AG04449 (cell line): ENCODE results near the gene C16orf90.

Experiments used
- CTCF ChIA-PET: fragments of 350-600 bp; formaldehyde crosslinking; extraction: SDS; loops from one replicate; lab custom pipeline; 2021; ENCODE audit warnings: antibody characterized with exemption; lab: Yijun Ruan, JAX
- POLR2A ChIA-PET: fragments of 400-600, 350-600 bp; formaldehyde crosslinking; extraction: SDS; loops from one replicate; lab custom pipeline; 2020; ENCODE audit warnings: antibody characterized with exemption, inconsistent platforms; lab: Yijun Ruan, JAX
- DNase-seq: peaks from one replicate; pipeline ENCODE4 v3.0.0-alpha.2; 2010; ENCODE audit warnings: low read depth, low spot score
- H3K4me3 ChIP-seq: 2 replicates; pipeline ENCODE4 v1.5.1; 2011; ENCODE audit warnings: low read depth, mild to moderate bottlenecking, control low read depth, low read length
- TF ChIP-seq, protein P1 (sequence below): IDR thresholded peaks from one replicate; pipeline ENCODE4 v1.5.1; 2011; ENCODE audit warnings: mild to moderate bottlenecking, moderate library complexity, low read length, control low read depth, inconsistent platforms; ENCODE audit not compliant: insufficient read depth; ENCODE audit errors: missing control alignments

Gene C16orf90

DNA sequence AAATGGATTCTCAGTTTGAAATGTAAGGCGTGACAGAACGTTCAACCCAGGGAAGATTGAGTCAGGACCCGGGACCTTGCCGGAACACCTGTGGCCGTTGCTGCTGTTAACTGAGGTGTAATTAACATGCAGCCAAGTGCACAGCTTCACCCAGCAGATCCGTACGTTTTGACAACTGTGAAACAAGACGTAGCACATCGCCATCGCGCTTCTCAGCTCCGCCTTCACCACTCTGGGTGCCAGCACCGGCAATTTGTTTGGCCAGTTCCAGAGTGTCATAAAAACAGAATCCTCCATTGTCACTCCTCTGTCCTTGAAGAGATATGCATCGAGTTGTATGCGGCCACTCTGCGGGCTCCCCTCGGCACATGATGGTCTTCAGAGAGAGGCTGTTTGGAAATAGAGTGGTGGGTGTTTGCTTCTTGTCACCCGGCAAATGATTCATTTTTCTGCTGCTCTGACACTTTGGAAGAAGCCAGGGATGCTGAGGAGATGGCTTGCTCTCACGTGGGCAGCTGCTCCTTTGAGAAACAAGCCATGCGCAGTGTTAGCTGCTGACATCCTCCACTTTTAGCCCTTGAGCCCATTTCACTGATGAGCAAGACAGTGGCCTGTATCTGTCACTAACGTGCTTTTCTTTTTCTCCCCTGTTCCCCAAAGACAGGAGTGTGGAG is 29.2 kb downstream of the C16orf90 start:
- TF ChIP-seq, protein P1, sequence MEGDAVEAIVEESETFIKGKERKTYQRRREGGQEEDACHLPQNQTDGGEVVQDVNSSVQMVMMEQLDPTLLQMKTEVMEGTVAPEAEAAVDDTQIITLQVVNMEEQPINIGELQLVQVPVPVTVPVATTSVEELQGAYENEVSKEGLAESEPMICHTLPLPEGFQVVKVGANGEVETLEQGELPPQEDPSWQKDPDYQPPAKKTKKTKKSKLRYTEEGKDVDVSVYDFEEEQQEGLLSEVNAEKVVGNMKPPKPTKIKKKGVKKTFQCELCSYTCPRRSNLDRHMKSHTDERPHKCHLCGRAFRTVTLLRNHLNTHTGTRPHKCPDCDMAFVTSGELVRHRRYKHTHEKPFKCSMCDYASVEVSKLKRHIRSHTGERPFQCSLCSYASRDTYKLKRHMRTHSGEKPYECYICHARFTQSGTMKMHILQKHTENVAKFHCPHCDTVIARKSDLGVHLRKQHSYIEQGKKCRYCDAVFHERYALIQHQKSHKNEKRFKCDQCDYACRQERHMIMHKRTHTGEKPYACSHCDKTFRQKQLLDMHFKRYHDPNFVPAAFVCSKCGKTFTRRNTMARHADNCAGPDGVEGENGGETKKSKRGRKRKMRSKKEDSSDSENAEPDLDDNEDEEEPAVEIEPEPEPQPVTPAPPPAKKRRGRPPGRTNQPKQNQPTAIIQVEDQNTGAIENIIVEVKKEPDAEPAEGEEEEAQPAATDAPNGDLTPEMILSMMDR, result no peak
- POLR2A ChIA-PET, result no interaction called here
- CTCF ChIA-PET, result no interaction called here
- no peak for DNase-seq
- H3K4me3 ChIP-seq, result no peak overlapping the region

DNA sequence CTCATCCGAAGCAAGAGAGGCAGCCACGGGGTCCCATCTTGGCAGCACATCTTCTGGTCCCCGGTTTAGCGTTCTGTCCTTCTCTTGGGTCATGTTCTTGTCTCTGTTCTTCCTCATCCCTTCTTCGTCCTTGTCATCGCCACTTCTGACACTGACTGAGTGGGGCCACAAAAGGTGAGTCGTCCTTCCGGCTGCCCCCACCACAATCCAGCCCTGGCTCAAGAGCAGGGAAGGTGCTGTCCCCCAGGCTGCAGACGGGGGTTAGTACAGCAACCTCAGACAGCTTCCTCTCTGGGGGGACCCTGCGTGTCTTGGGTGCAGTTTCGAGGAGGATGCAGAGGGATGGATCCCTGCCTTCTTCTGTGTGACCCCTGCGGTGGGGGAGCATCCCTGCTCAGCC is 30.0 kb downstream of the C16orf90 start:
- no peak overlapping the region for H3K4me3 ChIP-seq
- DNase-seq, result no peak
- TF ChIP-seq, protein P1, result no peak
- ChIA-PET POLR2A (no interaction called here), CTCF (no interaction called here)

DNA sequence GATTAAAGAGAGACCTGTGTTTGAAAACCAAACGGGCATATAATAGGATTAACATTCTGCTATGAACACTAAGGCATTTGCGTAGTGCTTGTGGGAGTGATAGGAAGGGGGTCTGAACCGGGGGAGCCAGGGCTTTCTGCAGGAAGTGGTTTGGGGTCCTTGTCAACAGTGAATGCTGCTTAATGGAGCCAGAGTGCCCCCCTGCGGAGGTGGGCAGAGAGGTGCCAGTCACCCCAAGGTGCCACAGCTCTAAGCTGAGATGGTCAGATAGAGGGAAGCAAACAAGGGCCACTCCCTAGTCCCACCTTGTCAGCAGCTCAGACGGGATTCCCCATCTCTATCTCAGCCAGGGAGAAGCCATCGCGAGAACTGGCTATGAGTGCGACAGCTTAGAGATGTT is 34.1 kb downstream of the C16orf90 start:
- ChIA-PET CTCF (no interaction called here), POLR2A (no interaction called here)
- H3K4me3 ChIP-seq, result no peak overlapping the region
- DNase-seq, result no peak
- TF ChIP-seq, protein P1, result no peak

DNA sequence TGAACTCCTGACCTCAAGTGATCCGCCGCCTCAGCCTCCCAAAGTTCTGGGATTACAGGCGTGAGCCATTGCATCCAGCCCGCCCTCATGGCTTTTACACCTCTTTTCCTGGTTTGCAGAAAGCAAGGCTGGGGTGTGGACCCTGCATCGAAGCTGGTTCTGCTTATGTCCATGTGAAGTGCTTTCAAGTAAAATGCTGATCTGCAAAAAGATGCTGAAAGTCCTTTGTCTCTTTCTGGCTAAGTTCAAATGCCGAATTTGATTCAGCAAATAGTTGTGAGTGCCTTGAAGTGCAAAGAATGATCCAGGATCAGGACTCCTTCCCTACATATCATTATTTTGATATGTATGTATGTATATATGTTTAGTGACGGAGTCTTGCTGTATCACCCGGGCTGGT is 34.7 kb downstream of the C16orf90 start:
- DNase-seq, result no peak
- TF ChIP-seq, protein P1, result no peak
- H3K4me3 ChIP-seq, result no peak overlapping the region
- CTCF ChIA-PET, result no interaction called here
- POLR2A ChIA-PET, result no interaction called here

DNA sequence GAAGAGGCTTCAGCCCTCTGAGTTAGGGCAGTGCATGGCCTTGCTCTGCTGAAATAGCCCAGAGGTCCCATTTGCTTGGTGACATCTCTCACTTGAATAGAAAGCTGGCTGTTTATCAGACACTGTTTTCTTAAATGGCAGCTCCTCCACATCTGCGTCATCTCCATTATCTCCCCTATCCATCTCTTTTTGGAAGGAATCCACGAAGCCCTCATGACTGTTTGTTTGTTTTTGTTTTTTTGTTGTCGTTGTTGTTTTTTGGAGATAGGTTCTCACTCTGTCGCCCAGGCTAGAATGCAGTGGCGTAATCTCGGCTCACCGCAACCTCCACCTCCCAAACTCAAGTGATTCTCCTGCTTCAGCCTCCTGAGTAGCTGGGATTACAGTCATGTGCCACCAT is 35.2 kb downstream of the C16orf90 start:
- H3K4me3 ChIP-seq, result peak overlapping the region; percentile 0; the same call in 1 of the 2 replicates
- CTCF ChIA-PET, result no interaction called here
- no peak for DNase-seq
- POLR2A ChIA-PET, result no interaction called here
- TF ChIP-seq, protein P1, result no peak

DNA sequence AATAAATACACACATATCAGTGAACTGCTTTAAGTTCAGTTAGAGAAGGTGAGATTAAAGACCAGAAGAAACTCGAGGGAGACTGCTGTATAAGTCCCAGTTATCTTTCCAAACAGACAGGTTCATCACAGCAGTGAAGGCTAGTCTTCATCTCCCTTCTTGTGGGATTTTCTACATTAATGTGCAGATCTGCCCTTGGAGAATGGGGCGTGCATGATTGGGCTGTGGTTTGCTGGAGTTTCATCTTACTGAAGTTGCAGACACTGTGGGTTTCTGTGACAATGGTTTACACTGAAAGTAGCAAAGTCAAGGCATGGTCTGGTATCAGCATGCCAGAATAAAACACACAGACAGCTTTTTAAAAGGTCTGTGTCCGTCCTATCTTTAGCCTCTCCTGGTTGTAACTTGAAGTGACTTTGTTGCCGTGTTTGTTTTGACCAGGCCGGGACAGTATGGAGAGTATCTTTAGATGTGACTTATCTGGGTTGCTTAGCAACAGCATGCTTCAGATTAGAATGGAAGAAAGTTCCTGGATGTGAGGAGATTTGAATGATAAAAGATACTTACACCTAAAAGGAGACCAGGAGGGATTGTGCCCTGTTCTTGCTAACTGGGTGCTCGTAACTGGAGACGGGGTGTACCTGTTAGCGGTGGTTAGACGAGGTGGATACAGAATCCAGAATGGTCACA is 35.7 kb downstream of the C16orf90 start:
- DNase-seq, result no peak
- TF ChIP-seq, protein P1, result no peak
- ChIA-PET POLR2A (no interaction called here), CTCF (no interaction called here)
- peak overlapping the region; percentile 96 for H3K4me3 ChIP-seq
